ENCODE results near the gene IFI27. TPM values are rescaled to one million over a fixed set of nuclear protein-coding genes. Genes with fewer than 3 reads are reported as not detected.

IFI27 gene
- total and polyA plus RNA-seq, 9 of the 15 experiments (the other 6 are each of a cell fraction or from before 2014, with no cell fraction given), result 0.19 to 3.4 (median 1.4) TPM; not detected in 1

GRCh38 chr14:94093418-94093817 is 17.1 kb upstream of the IFI27 start:
- in situ Hi-C loops (cut with MboI) (no loop called here), intact Hi-C loops (cut with micrococcal nuclease) (no loop called here)
- DNase-seq (ENCODE audit: extremely low read depth in 1 of 4, low spot score in 3 of 4) (no peak), FAIRE-seq (no peak), ATAC-seq (no peak)
- Histone ChIP-seq H3K27ac (ENCODE audit: extremely low read depth, low read depth, low read length) (no peak overlapping the region), H3K9ac (ENCODE audit: insufficient read depth in 1 of 2, low read depth in 2 of 2, low read length in 2 of 2) (no peak overlapping the region), H3K9me3 (replicated peaks; ENCODE audit: control insufficient read depth, insufficient read depth, low read depth, low read length) (no peaks in the 10 kb centered on the region), H3K4me1 (replicated peaks in 1 of 2; ENCODE audit: control insufficient read depth in 2 of 2, insufficient read depth in 2 of 2, low read length in 2 of 2) (no peaks in the 10 kb centered on the region; a peak in 1 of 5 replicates), H4K20me1 (replicated peaks; ENCODE audit: control insufficient read depth, insufficient read depth, low read length) (no peaks in the 10 kb centered on the region), H3K27me3 (ENCODE audit: control insufficient read depth in 2 of 2, insufficient read depth in 2 of 2, low read length in 2 of 2) (no peaks in the 10 kb centered on the region), H3K79me2 (ENCODE audit: control insufficient read depth, insufficient read depth, low read length) (no peaks in the 10 kb centered on the region), H3K4me2 (ENCODE audit: insufficient read depth, low read length) (no peak overlapping the region), H3K4me3 (no peak overlapping the region), H3K9me1 (ENCODE audit: control insufficient read depth, insufficient read depth, low read length) (no peaks in the 10 kb centered on the region), H3K36me3 (ENCODE audit: control insufficient read depth, insufficient read depth, low read length) (no peaks in the 10 kb centered on the region), H2AFZ (ENCODE audit: low read depth, low read length) (no peak overlapping the region)
- WGBS (ENCODE audit: insufficient coverage, low coverage, missing lambda C conversion rate), result no CpG with 5 or more reads among the region's 2 CpGs
- TF ChIP-seq C11orf30 (IDR thresholded peaks at IDR 0.05; ENCODE audit: low read depth) (no peak), ZNF282 (CRISPR knock-in tag; IDR thresholded peaks at IDR 0.05) (no peak), ZNF140 (CRISPR knock-in tag; IDR thresholded peaks at IDR 0.05) (no peak), POU5F1 (IDR thresholded peaks at IDR 0.05; ENCODE audit: borderline replicate concordance, low read depth, low read length, partially characterized antibody) (no peak), ZBTB11 (CRISPR knock-in tag; IDR thresholded peaks at IDR 0.05) (no peak), MYNN (IDR thresholded peaks at IDR 0.05) (no peak), MYNN (CRISPR knock-in tag; IDR thresholded peaks at IDR 0.05) (no peak), ELF1 (tag; IDR thresholded peaks at IDR 0.05) (no peak), MEF2A (IDR thresholded peaks at IDR 0.05; ENCODE audit: control insufficient read depth, low read depth, low read length) (no peak), U2AF2 (optimal IDR thresholded peaks at IDR 0.05; ENCODE audit: low read depth, low read length) (no peak), NFYB (IDR thresholded peaks at IDR 0.05; ENCODE audit: extremely low read depth, insufficient read length) (no peak), MEF2D (tag; conservative IDR thresholded peaks at IDR 0.05; ENCODE audit: low read depth) (no peak), KLF1 (tag; IDR thresholded peaks at IDR 0.05) (no peak)
- TF ChIP-seq, protein P1, sequence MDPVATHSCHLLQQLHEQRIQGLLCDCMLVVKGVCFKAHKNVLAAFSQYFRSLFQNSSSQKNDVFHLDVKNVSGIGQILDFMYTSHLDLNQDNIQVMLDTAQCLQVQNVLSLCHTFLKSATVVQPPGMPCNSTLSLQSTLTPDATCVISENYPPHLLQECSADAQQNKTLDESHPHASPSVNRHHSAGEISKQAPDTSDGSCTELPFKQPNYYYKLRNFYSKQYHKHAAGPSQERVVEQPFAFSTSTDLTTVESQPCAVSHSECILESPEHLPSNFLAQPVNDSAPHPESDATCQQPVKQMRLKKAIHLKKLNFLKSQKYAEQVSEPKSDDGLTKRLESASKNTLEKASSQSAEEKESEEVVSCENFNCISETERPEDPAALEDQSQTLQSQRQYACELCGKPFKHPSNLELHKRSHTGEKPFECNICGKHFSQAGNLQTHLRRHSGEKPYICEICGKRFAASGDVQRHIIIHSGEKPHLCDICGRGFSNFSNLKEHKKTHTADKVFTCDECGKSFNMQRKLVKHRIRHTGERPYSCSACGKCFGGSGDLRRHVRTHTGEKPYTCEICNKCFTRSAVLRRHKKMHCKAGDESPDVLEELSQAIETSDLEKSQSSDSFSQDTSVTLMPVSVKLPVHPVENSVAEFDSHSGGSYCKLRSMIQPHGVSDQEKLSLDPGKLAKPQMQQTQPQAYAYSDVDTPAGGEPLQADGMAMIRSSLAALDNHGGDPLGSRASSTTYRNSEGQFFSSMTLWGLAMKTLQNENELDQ (CRISPR knock-in tag; IDR thresholded peaks at IDR 0.05; ENCODE audit: borderline replicate concordance), result no peak
- TF ChIP-seq, protein P2, sequence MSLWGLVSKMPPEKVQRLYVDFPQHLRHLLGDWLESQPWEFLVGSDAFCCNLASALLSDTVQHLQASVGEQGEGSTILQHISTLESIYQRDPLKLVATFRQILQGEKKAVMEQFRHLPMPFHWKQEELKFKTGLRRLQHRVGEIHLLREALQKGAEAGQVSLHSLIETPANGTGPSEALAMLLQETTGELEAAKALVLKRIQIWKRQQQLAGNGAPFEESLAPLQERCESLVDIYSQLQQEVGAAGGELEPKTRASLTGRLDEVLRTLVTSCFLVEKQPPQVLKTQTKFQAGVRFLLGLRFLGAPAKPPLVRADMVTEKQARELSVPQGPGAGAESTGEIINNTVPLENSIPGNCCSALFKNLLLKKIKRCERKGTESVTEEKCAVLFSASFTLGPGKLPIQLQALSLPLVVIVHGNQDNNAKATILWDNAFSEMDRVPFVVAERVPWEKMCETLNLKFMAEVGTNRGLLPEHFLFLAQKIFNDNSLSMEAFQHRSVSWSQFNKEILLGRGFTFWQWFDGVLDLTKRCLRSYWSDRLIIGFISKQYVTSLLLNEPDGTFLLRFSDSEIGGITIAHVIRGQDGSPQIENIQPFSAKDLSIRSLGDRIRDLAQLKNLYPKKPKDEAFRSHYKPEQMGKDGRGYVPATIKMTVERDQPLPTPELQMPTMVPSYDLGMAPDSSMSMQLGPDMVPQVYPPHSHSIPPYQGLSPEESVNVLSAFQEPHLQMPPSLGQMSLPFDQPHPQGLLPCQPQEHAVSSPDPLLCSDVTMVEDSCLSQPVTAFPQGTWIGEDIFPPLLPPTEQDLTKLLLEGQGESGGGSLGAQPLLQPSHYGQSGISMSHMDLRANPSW (CRISPR knock-in tag; IDR thresholded peaks at IDR 0.05), result no peak
- ChIA-PET CTCF (ENCODE audit: low intra/inter-chr PET ratio) (no interaction called here), POLR2A (interaction anchor here (1.2 kb wide), 1 partner anchor 10 kb away, joined by 3 read pairs; no protein-coding TSS in a partner anchor)
- BruUV-seq (replicated peaks), result no TSS peak
